GM18858 (cell line): ENCODE results near the gene ATP6V1F.

ENCODE experiments used
- ATAC-seq: cut with Tn5 transposase; IDR thresholded peaks from one replicate; pipeline ENCODE4 v1.9.1; 2021; ENCODE audit not compliant: unreplicated experiment

ATP6V1F gene

GRCh38 chr7:128881458-128882125 lies 18.9 kb downstream of the ATP6V1F start:
- ATAC-seq: no peak

DNA sequence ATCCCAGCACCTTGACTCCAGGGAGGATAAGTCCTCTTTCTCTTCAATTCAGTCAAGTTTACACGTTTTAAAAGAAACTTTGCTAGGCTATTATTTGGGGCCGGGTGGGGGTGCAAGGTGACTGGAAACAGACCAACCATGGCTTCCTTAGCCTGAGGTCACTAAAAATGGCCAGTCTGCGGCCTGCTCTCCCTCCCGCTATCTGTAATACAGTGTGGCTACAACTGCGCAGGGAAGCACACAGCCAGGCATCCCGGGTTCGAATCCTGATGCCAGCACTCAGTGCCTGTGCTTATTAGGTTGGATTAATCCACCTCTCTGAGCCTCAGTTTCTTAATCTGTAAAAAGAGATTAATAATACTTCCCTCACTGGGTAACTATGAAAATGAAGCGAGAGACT lies 19.5 kb downstream of the ATP6V1F start:
- ATAC-seq: no peak

DNA sequence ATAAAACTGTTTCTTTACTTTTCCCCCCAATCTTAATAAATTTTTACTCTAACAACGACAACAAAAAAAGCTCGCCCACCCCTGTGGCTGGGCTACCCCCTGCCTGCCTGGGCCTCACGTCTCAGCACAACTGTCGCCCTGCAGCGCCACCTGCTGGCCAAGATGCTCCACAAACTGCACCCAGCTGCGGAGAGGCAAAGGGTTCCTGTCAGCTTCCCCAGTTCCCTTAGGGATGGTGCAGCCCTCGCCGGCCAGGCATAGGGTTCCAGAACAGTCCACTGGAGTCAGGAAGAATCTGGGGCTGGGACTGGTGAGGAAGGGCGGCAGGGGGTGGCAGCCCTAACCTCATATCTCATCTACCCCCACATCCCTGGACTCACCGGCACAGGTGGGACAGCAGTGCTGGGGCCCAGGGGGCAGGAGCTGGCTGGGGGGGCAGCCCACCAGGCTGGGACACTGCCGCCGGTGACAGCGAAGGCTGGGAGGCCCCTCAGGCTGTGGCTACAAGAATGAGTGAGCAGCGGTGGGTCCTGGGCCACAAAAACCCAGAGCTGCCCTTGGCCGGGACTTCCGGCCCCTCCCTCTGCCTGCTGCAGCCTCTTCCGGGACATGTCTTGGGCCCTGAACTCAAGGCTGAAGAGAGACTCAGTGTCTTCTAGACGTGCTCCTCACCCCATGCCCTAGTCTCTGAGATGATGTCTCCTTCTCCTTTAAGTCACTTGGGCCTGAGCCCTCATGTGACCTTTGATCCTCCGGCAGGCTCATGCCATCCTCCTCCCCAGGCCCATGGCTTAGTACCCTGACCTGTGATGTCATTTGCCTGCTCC lies 21.2 kb downstream of the ATP6V1F start:
- peak; percentile 47 for ATAC-seq

- ATAC-seq: no peak
Measured at GRCh38 chr7:128884561-128885369, 22.1 kb downstream of the ATP6V1F start.

DNA sequence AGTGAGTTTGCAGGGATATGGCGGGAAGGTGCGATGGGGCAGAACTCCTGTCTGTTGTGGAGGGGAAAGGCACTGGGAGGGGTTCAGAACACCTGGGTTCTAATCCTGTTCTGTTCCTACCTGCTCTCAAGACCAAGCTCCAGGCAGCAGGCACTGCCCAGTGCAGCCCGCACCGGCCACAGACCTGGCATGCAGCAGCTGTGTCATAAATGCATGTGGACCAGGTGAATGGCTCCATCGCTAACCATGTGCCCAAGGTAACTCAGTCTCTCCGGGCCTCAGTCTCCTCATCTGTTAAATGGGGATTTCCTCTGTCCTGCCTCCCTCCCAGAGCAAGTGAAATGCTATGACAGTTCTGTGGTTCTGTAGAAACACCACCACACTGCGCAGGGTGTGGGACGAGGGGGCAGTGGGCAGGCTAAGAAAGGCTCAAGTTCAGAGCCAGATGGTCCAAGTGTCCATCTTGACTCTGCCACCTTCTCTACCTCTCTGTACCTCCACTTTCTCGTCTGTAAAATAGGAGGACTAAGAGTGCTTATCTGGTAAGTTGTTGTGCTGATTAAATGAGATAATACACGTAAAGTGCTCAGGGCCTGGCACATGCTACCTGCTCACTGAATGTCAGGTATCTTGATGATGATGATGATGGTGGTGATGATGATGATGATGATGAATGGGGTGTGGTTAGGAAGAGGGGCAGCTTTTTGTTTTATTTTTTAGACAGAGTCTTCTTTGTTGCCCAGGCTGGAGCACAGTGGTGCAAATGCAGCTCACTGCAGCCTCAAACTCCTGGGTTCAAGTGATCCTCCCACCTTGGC lies 22.9 kb downstream of the ATP6V1F start:
- no peak for ATAC-seq

GRCh38 chr7:128886391-128887168 lies 23.9 kb downstream of the ATP6V1F start:
- ATAC-seq: no peak

- ATAC-seq: no peak
Measured at GRCh38 chr7:128887169-128888038, 24.7 kb downstream of the ATP6V1F start.

GRCh38 chr7:128888039-128888755 lies 25.5 kb downstream of the ATP6V1F start:
- ATAC-seq: no peak

DNA sequence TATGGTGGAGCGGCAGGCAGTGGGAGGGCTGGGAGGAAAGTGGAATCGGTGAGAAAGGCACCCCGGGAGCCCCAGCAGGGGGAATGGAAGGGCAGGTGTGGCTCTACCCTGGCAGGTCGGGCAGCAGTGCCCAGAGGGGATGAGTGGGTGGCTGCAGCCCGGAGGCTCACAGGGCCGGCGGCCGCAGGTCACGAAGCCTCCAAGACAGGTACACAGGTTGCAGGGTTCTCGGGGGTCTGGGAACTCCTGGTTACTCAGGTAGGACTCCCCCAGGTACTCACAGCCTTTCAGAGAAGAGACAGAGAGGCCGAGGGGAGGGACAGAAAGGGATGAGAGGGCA lies 26.1 kb downstream of the ATP6V1F start:
- no peak for ATAC-seq

- ATAC-seq: no peak
Measured at GRCh38 chr7:128889121-128889520, 26.5 kb downstream of the ATP6V1F start.

GRCh38 chr7:128890306-128891109 lies 27.9 kb downstream of the ATP6V1F start:
- no peak for ATAC-seq

DNA sequence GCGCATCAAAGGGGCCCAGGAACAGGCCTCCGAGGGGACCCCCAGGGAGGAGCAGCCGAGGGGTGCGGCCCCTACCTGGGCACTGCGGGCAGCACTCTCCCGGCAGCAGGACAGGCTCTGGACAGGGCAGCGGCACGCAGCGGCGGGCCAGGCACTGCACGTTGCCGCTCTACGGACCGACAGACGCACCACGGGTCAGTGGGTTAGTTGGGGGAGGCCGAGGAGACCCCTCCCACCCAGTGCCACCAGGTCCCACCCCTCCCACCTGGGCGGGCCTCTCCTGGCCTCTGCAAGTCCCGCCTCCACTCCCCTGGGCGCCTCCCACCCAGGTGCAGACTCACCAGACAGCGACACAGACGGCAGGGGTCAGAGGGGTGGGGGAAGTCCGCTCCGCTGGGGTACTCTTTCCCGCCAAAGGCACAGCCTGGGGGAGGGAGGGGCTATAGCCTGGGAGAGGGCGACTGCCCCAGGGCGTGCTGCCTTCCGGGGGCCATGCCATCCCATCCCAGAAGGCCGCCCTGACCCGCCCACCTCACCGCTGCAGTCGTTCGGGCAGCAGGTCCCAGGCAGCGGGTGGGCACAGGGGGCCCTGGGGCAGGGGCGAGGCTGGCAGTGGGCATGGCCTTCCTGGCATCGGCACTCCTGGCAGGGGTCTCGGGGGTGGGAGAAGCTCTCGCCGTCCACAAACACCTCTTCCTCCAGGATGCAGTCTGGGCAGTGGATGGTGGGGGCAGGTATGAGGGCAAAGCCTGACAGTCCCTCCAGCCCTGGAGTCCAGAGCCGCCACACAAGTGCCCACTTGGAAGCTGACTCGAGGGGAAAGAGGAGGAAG lies 28.7 kb downstream of the ATP6V1F start:
- ATAC-seq: no peak

- ATAC-seq: no peak
Measured at GRCh38 chr7:128891942-128892269, 29.2 kb downstream of the ATP6V1F start.

GRCh38 chr7:128892521-128893250 lies 30.0 kb downstream of the ATP6V1F start:
- no peak for ATAC-seq

DNA sequence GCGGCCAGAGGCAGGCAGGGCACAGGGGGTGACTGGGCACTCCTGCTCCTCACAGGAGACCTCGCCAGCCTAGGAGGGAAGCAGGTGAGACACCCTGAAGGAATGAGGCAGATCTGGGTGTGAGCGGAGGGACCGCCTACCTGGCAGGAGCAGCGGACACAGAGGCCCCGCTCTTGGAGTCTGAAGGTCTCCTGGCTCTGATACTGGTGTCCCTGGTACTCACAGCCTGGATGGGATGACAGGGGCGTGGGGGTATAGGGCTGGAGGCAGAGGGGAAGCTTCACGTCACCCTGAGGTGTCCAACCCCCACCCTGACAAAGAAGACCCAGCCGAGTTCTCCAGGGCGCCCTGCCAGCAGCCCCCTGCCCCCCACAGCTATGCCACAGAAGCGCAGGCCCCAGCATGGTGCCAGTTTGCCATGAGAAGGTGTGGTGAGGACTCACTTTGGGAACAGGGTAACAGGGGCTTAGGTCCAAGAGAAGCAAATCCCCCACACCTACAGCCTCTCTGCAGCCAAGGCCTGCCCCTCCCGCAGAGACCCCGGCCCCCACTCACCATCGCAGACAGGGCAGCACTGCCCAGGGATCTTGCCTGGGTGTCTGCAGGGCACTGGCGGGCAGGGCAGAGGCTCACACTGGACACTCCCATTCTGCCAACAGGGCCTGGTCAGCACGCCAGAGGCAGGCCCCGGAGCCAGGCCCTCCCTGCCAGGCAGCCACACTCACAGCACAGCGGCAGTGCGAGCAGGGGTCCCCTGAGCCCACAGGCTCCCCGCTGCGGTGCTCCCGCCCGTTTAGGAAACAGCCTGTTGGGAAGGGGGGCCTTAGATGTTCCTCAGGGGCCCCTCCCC lies 30.8 kb downstream of the ATP6V1F start:
- ATAC-seq: no peak

GRCh38 chr7:128894101-128894440 lies 31.4 kb downstream of the ATP6V1F start:
- ATAC-seq: no peak
